ENCODE data around the gene IL1R2. TPM values are rescaled to one million over a fixed set of nuclear protein-coding genes. Genes with fewer than 3 reads are reported as not detected.

IL1R2 gene, protein sequence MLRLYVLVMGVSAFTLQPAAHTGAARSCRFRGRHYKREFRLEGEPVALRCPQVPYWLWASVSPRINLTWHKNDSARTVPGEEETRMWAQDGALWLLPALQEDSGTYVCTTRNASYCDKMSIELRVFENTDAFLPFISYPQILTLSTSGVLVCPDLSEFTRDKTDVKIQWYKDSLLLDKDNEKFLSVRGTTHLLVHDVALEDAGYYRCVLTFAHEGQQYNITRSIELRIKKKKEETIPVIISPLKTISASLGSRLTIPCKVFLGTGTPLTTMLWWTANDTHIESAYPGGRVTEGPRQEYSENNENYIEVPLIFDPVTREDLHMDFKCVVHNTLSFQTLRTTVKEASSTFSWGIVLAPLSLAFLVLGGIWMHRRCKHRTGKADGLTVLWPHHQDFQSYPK
- polyA plus RNA-seq: 10 to 100 TPM; 67.2 to 67.4 TPM

DNA sequence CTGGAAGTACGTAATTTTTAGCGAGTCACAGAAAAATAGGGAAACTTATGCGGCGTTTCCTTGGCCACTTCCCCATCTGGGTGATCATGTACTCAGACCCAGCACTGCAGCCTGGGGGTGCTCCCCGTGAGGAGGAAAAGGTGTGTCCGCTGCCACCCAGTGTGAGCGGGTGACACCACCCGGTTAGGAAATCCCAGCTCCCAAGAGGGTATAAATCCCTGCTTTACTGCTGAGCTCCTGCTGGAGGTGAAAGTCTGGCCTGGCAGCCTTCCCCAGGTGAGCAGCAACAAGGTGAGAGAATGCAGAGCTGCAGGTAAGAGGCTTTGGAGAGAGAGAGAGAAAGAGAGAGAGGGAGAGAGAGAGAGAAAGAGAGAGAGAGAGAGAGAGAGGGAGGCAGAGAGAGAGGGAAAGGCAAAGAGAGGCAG, at the start of gene IL1R2:
Gene IL1R2 (plus strand): TSS at position 240 of the 425 bp plus-strand sequence. CDS start 16,616 bp downstream, outside the sequence.
- Histone ChIP-seq H3K27me3 (ENCODE audit: control insufficient read depth in 1 of 2, insufficient read depth in 2 of 2, low read length in 2 of 2) (no peaks in the 10 kb centered on the region), H3K4me1 (ENCODE audit: control insufficient read depth in 2 of 2, insufficient read depth in 2 of 2, low read length in 1 of 2) (peaks cover 0 to 8% of the 10 kb centered on the region in 2 donors), H3K4me3 (ENCODE audit: low read depth in 1 of 2, low read length in 2 of 2) (peak within 1 kb of the TSS; percentile 9 to 29), H3K27ac (ENCODE audit: low read depth in 2 of 2, low read length in 1 of 2) (peak within 1 kb of the TSS; percentile 2 to 35), H3K36me3 (ENCODE audit: control insufficient read depth in 2 of 2, insufficient read depth in 2 of 2, low read length in 1 of 2) (no peaks in the 10 kb centered on the region), H3K9me3 (ENCODE audit: control insufficient read depth in 2 of 2, insufficient read depth in 1 of 2, low read depth in 1 of 2, low read length in 1 of 2) (no peaks in the 10 kb centered on the region)
- WGBS, 2 donors: 35 to 47% methylated on average over 8 of the region's 8 CpGs

- H3K36me3 ChIP-seq (ENCODE audit: control insufficient read depth in 2 of 2, insufficient read depth in 2 of 2, low read length in 1 of 2): no peaks in the 10 kb centered on the region
- no peak overlapping the region for H3K4me3 ChIP-seq (ENCODE audit: low read depth in 1 of 2, low read length in 2 of 2)
- H3K9me3 ChIP-seq (ENCODE audit: control insufficient read depth in 2 of 2, insufficient read depth in 1 of 2, low read depth in 1 of 2, low read length in 1 of 2): no peaks in the 10 kb centered on the region
- no peak overlapping the region for H3K27ac ChIP-seq (ENCODE audit: low read depth in 2 of 2, low read length in 1 of 2)
- no peaks in the 10 kb centered on the region for H3K27me3 ChIP-seq (ENCODE audit: control insufficient read depth in 1 of 2, insufficient read depth in 2 of 2, low read length in 2 of 2)
- WGBS, 2 donors: 80 to 84% methylated on average over 3 of the region's 3 CpGs
- H3K4me1 ChIP-seq (ENCODE audit: control insufficient read depth in 2 of 2, insufficient read depth in 2 of 2, low read length in 1 of 2): peaks cover 0 to 3% of the 10 kb centered on the region in 2 donors
Observed at GRCh38 chr2:101942851-101943250, 48.9 kb upstream of the IL1R2 start.

DNA sequence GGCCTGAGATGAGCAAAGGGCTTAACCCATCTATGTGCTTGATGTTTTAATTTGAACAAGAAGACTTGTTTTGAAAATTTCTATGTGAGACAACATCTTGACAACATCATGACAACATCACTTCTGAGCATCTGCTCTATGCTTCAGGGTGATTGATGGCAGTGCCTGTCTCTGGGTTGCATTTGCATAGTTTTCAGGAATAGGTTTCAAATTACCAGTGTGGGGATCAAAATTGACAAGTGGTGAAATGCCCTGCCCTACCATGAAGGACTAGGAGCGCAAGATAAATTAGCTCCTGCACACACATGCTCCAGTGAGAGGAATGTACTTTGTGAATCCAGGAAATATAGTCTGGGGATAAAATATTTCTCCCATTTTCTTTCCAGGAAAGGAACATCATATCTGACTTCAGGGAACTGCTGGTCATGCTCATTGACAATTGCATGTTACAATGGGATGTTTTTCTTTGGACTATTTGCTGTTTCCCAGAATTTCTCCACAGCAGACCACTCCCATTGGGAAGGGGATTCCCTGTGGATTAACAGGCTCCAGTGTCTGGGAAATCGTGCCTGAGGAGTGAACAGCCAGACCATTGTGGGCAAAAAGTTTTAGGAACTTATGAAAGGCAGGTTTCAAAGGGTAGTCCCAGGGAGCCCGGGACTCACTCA, 45.3 kb upstream of the IL1R2 start:
- peaks cover 0 to 2% of the 10 kb centered on the region in 2 donors for H3K9me3 ChIP-seq (ENCODE audit: control insufficient read depth in 2 of 2, insufficient read depth in 1 of 2, low read depth in 1 of 2, low read length in 1 of 2)
- no peaks in the 10 kb centered on the region for H3K36me3 ChIP-seq (ENCODE audit: control insufficient read depth in 2 of 2, insufficient read depth in 2 of 2, low read length in 1 of 2)
- H3K27ac ChIP-seq (ENCODE audit: low read depth in 2 of 2, low read length in 1 of 2): no peak overlapping the region
- H3K4me1 ChIP-seq (ENCODE audit: control insufficient read depth in 2 of 2, insufficient read depth in 2 of 2, low read length in 1 of 2): peaks cover 0 to 3% of the 10 kb centered on the region in 2 donors
- 52 to 63% methylated on average over 3 of the region's 3 CpGs for WGBS, 2 donors
- H3K4me3 ChIP-seq (ENCODE audit: low read depth in 1 of 2, low read length in 2 of 2): no peak overlapping the region
- H3K27me3 ChIP-seq (ENCODE audit: control insufficient read depth in 1 of 2, insufficient read depth in 2 of 2, low read length in 2 of 2): no peaks in the 10 kb centered on the region

GRCh38 chr2:101947374-101947773, 44.4 kb upstream of the IL1R2 start:
- Histone ChIP-seq H3K27me3 (ENCODE audit: control insufficient read depth in 1 of 2, insufficient read depth in 2 of 2, low read length in 2 of 2) (no peaks in the 10 kb centered on the region), H3K4me3 (ENCODE audit: low read depth in 1 of 2, low read length in 2 of 2) (no peak overlapping the region), H3K27ac (ENCODE audit: low read depth in 2 of 2, low read length in 1 of 2) (no peak overlapping the region), H3K36me3 (ENCODE audit: control insufficient read depth in 2 of 2, insufficient read depth in 2 of 2, low read length in 1 of 2) (no peaks in the 10 kb centered on the region), H3K9me3 (ENCODE audit: control insufficient read depth in 2 of 2, insufficient read depth in 1 of 2, low read depth in 1 of 2, low read length in 1 of 2) (peaks cover 0 to 2% of the 10 kb centered on the region in 2 donors), H3K4me1 (ENCODE audit: control insufficient read depth in 2 of 2, insufficient read depth in 2 of 2, low read length in 1 of 2) (peaks cover 0 to 3% of the 10 kb centered on the region in 2 donors)
- 75 to 86% methylated on average over 3 of the region's 3 CpGs for WGBS, 2 donors

- peaks cover 0 to 2% of the 10 kb centered on the region in 2 donors for H3K9me3 ChIP-seq (ENCODE audit: control insufficient read depth in 2 of 2, insufficient read depth in 1 of 2, low read depth in 1 of 2, low read length in 1 of 2)
- H3K27me3 ChIP-seq (ENCODE audit: control insufficient read depth in 1 of 2, insufficient read depth in 2 of 2, low read length in 2 of 2): no peaks in the 10 kb centered on the region
- no peaks in the 10 kb centered on the region for H3K36me3 ChIP-seq (ENCODE audit: control insufficient read depth in 2 of 2, insufficient read depth in 2 of 2, low read length in 1 of 2)
- no peak overlapping the region for H3K4me3 ChIP-seq (ENCODE audit: low read depth in 1 of 2, low read length in 2 of 2)
- peaks cover 0 to 3% of the 10 kb centered on the region in 2 donors for H3K4me1 ChIP-seq (ENCODE audit: control insufficient read depth in 2 of 2, insufficient read depth in 2 of 2, low read length in 1 of 2)
- H3K27ac ChIP-seq (ENCODE audit: low read depth in 2 of 2, low read length in 1 of 2): no peak overlapping the region
Observed at GRCh38 chr2:101948625-101949155, 43.1 kb upstream of the IL1R2 start.

DNA sequence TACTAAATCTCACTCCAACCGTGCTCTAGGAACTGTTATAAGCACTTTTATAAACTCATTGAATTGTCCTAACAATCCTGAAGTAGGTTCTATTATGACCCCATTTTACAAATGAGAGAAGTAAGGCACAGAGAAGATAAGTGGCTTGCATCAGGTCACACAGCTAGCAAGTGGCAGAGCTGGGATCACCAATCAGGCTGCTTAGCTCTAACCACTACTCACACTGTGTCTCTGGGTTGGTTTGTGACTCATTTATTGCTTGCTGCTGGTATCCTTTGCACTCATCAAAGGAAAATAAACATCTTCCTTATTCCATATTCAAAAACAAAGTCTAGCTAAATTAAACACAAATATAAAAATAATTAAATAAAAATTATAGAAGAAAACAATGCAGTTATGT, 42.5 kb upstream of the IL1R2 start:
- WGBS, 2 donors: 91 to 97% methylated on average over 1 of the region's 1 CpG
- no peak overlapping the region for H3K4me3 ChIP-seq (ENCODE audit: low read depth in 1 of 2, low read length in 2 of 2)
- H3K4me1 ChIP-seq (ENCODE audit: control insufficient read depth in 2 of 2, insufficient read depth in 2 of 2, low read length in 1 of 2): peaks cover 0 to 3% of the 10 kb centered on the region in 2 donors
- H3K27me3 ChIP-seq (ENCODE audit: control insufficient read depth in 1 of 2, insufficient read depth in 2 of 2, low read length in 2 of 2): no peaks in the 10 kb centered on the region
- H3K9me3 ChIP-seq (ENCODE audit: control insufficient read depth in 2 of 2, insufficient read depth in 1 of 2, low read depth in 1 of 2, low read length in 1 of 2): peaks cover 0 to 2% of the 10 kb centered on the region in 2 donors
- no peak overlapping the region for H3K27ac ChIP-seq (ENCODE audit: low read depth in 2 of 2, low read length in 1 of 2)
- no peaks in the 10 kb centered on the region for H3K36me3 ChIP-seq (ENCODE audit: control insufficient read depth in 2 of 2, insufficient read depth in 2 of 2, low read length in 1 of 2)

DNA sequence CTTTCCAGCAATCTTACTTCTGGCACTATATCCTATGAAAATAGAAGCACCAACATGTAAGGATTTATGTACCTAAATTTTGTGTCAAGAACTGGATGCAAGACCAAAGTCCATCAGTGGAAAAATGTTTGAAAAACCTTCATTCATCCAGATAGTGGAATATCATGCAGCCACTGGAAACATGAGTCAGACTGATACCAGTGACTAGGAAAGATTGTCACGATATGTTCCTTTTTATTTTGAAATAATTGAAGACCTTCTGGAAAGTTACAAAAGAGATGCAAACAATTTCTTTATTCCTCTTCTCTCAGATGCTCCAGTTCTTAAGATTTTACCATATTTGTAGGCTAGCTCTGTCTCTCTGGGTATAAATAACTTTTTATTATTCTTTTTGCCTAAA, 40.5 kb upstream of the IL1R2 start:
- Histone ChIP-seq H3K9me3 (ENCODE audit: control insufficient read depth in 2 of 2, insufficient read depth in 1 of 2, low read depth in 1 of 2, low read length in 1 of 2) (peaks cover 0 to 2% of the 10 kb centered on the region in 2 donors), H3K27ac (ENCODE audit: low read depth in 2 of 2, low read length in 1 of 2) (no peak overlapping the region), H3K27me3 (ENCODE audit: control insufficient read depth in 1 of 2, insufficient read depth in 2 of 2, low read length in 2 of 2) (no peaks in the 10 kb centered on the region), H3K36me3 (ENCODE audit: control insufficient read depth in 2 of 2, insufficient read depth in 2 of 2, low read length in 1 of 2) (no peaks in the 10 kb centered on the region), H3K4me1 (ENCODE audit: control insufficient read depth in 2 of 2, insufficient read depth in 2 of 2, low read length in 1 of 2) (peaks cover 0 to 3% of the 10 kb centered on the region in 2 donors), H3K4me3 (ENCODE audit: low read depth in 1 of 2, low read length in 2 of 2) (no peak overlapping the region)
- 66 to 77% methylated on average over 1 of the region's 1 CpG for WGBS, 2 donors

- no peaks in the 10 kb centered on the region for H3K27me3 ChIP-seq (ENCODE audit: control insufficient read depth in 1 of 2, insufficient read depth in 2 of 2, low read length in 2 of 2)
- peaks cover 0 to 2% of the 10 kb centered on the region in 2 donors for H3K9me3 ChIP-seq (ENCODE audit: control insufficient read depth in 2 of 2, insufficient read depth in 1 of 2, low read depth in 1 of 2, low read length in 1 of 2)
- no peak overlapping the region for H3K27ac ChIP-seq (ENCODE audit: low read depth in 2 of 2, low read length in 1 of 2)
- H3K36me3 ChIP-seq (ENCODE audit: control insufficient read depth in 2 of 2, insufficient read depth in 2 of 2, low read length in 1 of 2): no peaks in the 10 kb centered on the region
- no peak overlapping the region for H3K4me3 ChIP-seq (ENCODE audit: low read depth in 1 of 2, low read length in 2 of 2)
- WGBS, 2 donors: 44 to 83% methylated on average over 1 of the region's 1 CpG
- H3K4me1 ChIP-seq (ENCODE audit: control insufficient read depth in 2 of 2, insufficient read depth in 2 of 2, low read length in 1 of 2): no peaks in the 10 kb centered on the region
Observed at GRCh38 chr2:101952551-101952950, 39.2 kb upstream of the IL1R2 start.

DNA sequence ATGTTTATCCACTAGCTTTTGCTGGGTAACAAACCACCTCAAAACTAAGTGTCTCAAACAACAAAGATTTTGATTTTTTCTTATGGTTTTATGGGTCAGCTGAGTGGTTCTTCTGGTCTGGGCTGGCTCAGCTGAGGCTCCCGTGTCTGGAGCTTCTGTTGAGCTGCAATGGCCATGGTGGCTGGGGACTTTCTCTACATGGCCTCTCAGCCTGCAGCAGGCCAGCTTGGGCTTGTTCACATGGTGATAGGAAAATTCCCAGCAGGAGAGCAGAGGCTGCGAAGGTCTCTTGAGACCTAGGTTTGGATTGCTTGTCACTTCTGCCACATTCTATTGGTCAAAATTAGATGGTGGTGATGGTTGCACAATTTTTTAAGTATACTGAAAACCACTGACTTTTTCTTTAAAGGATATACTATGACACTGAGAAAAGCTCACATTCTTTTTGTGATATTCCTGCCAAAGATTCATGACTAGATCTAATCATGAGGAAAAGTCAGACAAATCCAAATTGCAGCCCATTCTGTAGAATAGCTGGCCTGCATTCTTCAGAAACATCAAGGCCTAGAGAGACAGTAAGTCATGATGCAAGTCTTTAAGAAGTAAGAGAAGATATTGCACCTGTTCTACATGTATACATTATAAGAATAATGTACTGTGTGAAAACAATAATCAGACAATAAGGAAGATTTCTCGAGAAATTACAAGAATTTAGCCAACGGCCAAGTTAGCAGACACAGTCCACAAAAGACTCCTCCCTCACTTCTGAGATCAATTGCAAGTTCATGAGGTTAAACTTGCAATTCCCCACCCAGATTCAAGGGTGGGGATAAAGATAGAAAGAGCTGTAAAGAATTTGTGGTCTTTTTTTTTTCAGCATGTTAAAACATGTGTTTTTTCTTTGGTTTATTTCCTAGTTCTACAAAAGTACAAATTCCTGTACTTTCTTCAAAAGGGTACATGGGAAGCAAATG, 35.0 kb upstream of the IL1R2 start:
- H3K27ac ChIP-seq (ENCODE audit: low read depth in 2 of 2, low read length in 1 of 2): peak overlapping the region in 1 of 2 donors; percentile 24
- 37 to 48% methylated on average over 4 of the region's 4 CpGs for WGBS, 2 donors
- H3K4me3 ChIP-seq (ENCODE audit: low read depth in 1 of 2, low read length in 2 of 2): no peak overlapping the region
- no peaks in the 10 kb centered on the region for H3K27me3 ChIP-seq (ENCODE audit: control insufficient read depth in 1 of 2, insufficient read depth in 2 of 2, low read length in 2 of 2)
- H3K9me3 ChIP-seq (ENCODE audit: control insufficient read depth in 2 of 2, insufficient read depth in 1 of 2, low read depth in 1 of 2, low read length in 1 of 2): no peaks in the 10 kb centered on the region
- peaks cover 0 to 7% of the 10 kb centered on the region in 2 donors for H3K4me1 ChIP-seq (ENCODE audit: control insufficient read depth in 2 of 2, insufficient read depth in 2 of 2, low read length in 1 of 2)
- no peaks in the 10 kb centered on the region for H3K36me3 ChIP-seq (ENCODE audit: control insufficient read depth in 2 of 2, insufficient read depth in 2 of 2, low read length in 1 of 2)

Measured in esophagus (tissue), 2 donors.